Globus pallidus (tissue), 1 donor: ENCODE data around the gene LRRC51.
"Not testable (repeated sequence)": the region's sequence is repeated elsewhere in the genome, so short reads cannot be mapped to it uniquely, and the experiment has no call there.

Experiments used
- DNase-seq: peaks from one replicate; pipeline ENCODE4 v3.0.0-alpha.2; 2015; ENCODE audit warnings: low spot score

The LRRC51 gene

GRCh38 chr11:72139500-72139899 lies 58.9 kb downstream of the LRRC51 start:
- no peak for DNase-seq

GRCh38 chr11:72140661-72141060 lies 60.0 kb downstream of the LRRC51 start:
- DNase-seq: no peak

DNA sequence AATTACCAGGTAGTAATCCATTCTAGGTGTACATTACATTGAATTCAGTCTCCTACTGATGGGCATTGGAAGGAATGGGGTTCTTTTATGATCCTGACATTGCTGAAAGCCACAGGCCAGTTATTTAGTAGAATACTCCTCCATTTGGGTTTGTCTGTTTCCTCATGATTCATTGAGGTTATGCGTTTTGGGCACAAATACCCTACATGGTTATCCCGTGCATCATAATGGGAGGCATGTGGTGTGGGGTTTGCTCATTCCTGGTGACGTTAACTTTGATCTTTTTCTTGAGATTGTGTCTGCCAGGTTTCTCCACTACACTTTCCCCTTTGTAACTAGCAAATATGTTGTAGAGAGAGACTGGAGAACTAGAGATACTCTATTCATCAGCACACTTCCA lies 60.4 kb downstream of the LRRC51 start:
- DNase-seq: no peak

GRCh38 chr11:72142086-72142485 lies 61.4 kb downstream of the LRRC51 start:
- DNase-seq: not testable (repeated sequence)

- not testable (repeated sequence) for DNase-seq
These were observed 61.9 kb downstream of the LRRC51 start for GRCh38 chr11:72142543-72142942.

- DNase-seq: no peak
These were observed 64.3 kb downstream of the LRRC51 start for GRCh38 chr11:72144807-72145565.
